NCI-H460 (cell line): ENCODE data around the gene CTXN1. TPM values are rescaled to one million over a fixed set of nuclear protein-coding genes. Genes with fewer than 3 reads are reported as not detected.
"Not testable (repeated sequence)": the region's sequence is repeated elsewhere in the genome, so short reads cannot be mapped to it uniquely, and the experiment has no call there.

ENCODE experiments used
- DNase-seq: peaks from one replicate; pipeline ENCODE4 v3.0.0-alpha.2; 2016; ENCODE audit warnings: low read depth; ENCODE audit errors: extremely low read depth
- total RNA-seq: library from RNA; depleted of rRNA; stranded (reverse); fragments of >200 nt; shearing (Covaris generic); gene quantifications from 2 replicates; pipeline ENCODE4 v1.2.3, GENCODE V29; 2014

Gene CTXN1
- total RNA-seq, 1 experiment from 2014 or later: 1.7 TPM

DNA sequence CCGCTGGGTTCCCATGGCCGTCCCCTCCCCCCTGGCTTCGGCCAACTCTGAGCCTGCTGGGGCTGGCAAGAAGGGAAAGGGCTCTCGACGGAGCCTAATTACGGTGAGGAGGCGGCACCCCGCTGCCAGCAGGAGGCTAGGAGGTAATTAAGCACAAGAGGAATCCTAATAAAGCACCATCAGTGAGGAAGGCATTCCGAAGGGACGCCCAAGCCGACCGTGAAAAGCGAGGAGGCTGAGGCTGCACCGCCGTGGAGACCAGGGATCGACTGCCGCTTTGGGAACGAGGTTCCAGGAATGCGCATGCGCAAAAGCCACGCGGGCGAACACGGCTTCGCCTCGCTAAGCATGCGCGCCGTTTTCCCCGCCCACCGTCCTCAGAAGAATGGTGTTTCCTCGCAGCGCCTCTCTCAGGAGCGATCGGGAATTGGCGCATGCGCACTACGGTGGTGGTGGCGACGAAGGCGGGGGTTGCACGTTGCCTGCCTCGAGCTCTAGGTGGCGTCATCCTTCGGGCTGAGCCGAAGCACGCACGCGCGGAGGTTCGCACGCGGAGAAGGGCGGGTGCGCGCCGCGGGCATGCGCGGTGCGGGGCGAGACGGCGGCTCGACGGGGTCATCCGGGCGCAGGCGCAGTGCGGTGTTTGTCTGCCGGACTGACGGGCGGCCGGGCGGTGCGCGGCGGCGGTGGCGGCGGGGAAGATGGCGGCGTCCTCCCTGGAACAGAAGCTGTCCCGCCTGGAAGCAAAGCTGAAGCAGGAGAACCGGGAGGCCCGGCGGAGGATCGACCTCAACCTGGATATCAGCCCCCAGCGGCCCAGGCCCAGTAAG is 22.5 kb downstream of the CTXN1 start, which contains the start of gene MAP2K7:
MAP2K7 (plus strand) TSS at position 634 of the 830 bp plus-strand sequence; CDS start at position 702, 68 bp downstream.
- peak; percentile 97 for DNase-seq

DNA sequence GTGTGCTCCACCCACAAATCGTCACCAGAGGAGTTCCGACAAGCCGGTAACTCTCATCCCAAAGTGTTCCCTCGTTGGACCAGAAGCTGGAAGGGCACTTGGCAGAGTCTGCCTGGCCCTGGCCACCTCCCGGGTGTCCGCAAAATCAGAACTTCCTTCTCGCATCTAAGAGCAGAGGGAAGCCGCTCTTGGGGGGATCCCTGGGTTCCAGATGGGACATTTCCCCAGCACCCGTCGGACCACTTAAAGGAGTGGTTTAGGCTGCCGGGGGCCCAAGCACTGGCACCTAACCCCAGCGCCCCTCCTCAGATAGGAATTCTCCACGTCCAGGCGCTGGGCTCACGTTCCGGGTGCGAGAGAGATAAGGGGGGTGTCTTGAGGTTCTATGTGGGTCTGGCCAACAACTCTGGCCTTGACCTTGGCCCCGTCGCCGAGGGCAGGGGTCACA is 23.1 kb downstream of the CTXN1 start:
- DNase-seq: no peak

DNA sequence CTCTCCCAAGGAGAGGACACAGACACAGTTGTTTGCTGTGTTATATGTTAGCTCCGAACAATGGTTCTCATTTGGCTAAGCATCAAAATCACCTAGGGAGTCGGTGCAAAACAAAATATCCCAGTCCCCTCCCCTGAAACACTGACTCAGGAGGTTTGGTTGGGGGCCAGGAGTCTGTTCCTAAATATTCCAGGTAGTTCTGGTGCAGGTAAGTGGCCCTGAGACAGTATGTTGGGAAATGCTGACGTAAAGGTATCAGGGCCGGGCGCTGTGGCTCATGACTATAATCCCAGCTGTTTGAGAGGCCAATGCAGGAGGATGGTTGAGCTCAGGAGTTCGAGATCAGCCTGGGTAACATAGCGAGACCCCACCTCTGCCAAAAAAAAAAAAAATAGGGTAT is 24.6 kb downstream of the CTXN1 start:
- no peak for DNase-seq

DNA sequence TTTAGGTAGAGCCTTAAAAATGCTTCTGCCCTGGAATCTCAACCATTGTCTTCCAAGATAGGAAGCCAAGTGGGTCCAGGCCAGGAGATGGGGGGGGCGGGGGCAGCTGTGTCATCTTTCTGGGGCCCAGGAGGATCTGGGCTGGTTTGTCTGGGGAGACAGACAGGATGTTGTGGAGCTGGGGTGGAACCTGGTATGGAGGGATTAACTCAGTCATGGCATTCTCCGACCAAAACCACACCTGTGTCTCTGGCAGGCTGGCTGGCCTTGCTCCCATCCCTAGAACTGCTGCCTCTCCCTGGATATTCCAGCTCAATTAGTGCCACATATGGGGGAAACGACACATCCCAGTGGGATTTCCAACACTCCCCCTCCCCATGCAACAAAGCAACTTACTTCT is 25.0 kb downstream of the CTXN1 start:
- no peak for DNase-seq

DNA sequence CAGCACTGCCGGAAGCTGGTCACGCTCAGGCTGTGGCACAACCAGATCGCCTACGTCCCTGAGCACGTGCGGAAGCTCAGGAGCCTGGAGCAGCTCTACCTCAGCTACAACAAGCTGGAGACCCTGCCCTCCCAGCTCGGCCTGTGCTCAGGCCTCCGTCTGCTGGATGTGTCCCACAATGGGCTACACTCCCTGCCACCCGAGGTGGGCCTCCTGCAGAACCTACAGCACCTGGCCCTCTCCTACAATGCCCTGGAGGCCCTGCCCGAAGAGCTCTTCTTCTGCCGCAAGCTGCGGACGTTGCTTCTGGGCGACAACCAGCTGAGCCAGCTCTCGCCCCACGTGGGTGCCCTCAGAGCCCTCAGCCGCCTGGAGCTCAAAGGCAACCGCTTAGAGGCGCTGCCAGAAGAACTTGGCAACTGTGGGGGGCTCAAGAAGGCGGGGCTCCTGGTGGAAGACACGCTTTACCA is 25.5 kb downstream of the CTXN1 start:
- DNase-seq: no peak

GRCh38 chr19:7899751-7900378 is 26.1 kb downstream of the CTXN1 start:
- no peak for DNase-seq

- no peak for DNase-seq
Observed at GRCh38 chr19:7898967-7899366, 27.0 kb downstream of the CTXN1 start.

DNA sequence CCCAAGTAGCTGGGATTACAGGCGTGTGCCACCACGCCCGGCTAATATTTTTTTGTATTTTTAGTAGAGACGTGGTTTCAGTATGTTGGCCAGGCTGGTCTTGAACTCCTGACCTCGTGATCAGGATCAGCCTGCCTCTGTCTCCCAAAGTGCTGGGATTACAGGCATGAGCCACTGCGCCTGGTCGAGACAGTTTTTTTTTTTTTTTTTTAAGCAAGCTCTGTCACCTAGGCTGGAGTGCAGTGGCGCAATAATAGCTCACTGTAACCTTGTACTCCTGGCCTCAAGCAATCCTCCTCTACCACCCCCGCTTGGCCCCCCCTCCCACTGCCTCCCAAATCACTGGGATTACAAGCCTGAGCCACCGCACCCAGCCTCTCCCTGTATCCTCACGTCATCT is 28.6 kb downstream of the CTXN1 start:
- no peak for DNase-seq

GRCh38 chr19:7895565-7895964 is 30.4 kb downstream of the CTXN1 start:
- no peak for DNase-seq

DNA sequence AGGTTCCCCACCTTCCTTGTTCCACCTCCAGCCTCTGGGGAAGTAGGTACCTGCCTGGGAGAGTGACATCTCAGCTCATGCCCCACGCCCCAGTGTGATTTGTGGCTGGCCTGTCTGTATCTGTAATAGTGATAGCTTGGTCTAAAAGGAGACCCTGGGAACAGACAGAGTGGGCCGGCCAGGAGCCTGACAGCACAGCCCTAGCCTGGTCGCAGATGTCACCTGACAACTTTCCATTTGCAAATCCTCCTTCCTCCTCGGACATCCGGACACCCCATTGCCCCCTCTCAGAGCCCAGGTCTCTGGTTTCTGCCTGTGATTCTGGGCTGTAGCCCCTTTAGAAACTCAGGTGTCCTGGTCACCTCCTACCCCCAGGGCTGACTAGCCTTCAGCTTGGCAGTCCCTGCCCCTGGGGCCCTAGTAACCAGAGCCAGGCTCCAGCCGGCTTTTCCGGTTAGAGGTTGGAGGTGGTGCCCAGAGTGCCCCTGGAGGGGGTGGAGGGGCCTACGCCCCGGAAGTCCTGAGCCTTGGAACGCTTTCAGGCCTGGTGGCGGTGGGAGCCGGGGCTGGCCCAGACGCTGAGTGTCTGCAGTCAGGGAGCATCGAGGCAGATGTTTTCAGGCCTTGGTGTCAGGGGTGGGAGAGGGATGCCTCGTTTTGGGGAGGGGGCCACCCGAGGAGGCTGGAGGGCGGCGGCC is 31.2 kb downstream of the CTXN1 start:
- DNase-seq: no peak

GRCh38 chr19:7893362-7894101 is 32.4 kb downstream of the CTXN1 start:
- DNase-seq: not testable (repeated sequence)

DNA sequence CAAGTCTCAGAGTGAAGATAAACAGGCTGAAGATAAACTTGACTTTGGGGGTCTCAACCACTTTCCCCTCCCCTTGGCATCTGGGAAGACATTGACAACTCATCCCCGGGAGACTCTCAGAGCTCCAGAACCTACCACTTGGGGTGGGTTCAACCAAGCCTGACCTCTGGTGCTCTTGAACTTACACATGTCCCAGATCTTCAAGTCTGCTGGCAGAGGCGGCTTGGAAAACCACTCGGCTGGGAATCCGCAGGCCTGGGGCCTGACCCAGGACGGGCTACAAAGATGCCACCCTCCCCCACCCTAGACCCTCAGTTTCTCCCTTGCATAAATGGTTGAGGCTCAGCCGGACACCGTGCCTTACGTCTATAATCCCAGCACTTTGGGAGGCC is 37.1 kb downstream of the CTXN1 start:
- no peak for DNase-seq

DNA sequence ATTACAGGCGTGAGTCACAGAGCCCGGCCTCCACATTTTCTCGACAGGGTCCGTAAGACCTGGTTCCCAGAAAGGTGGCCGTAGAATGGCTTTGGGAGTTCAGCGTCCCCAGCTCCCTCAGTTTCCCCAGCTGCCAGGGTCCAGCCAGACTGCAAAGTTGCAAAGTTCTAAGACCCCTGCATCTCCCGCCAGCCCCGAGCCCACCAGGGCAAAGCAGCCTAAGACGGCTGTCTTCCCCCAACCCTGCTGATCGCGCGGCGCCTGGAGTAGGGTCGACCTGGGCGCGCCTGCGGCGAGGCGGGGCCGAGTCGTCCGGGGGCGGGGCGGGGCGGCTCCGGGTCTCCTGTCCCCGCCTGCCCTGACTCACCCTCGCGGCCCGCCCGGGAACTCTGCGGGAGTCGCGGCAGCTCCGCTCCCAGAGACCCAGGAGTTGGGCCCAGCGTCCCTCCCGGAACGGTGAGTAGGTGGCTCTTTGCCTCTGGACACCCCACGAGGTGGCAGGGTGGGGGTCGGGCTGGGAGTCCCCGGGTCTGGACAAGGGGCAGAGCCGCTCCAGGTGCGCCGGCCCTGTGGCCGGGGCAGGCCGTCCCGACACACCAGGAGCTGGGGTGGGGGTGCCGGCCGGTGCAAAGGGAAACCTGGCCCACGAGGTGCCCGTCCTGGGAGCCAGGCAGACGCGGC is 37.6 kb downstream of the CTXN1 start, which contains the start of gene LRRC8E:
LRRC8E (plus strand) TSS at position 366 of the 681 bp plus-strand sequence. CDS start 7,094 bp downstream, outside the sequence.
- peak; percentile 51 for DNase-seq

DNA sequence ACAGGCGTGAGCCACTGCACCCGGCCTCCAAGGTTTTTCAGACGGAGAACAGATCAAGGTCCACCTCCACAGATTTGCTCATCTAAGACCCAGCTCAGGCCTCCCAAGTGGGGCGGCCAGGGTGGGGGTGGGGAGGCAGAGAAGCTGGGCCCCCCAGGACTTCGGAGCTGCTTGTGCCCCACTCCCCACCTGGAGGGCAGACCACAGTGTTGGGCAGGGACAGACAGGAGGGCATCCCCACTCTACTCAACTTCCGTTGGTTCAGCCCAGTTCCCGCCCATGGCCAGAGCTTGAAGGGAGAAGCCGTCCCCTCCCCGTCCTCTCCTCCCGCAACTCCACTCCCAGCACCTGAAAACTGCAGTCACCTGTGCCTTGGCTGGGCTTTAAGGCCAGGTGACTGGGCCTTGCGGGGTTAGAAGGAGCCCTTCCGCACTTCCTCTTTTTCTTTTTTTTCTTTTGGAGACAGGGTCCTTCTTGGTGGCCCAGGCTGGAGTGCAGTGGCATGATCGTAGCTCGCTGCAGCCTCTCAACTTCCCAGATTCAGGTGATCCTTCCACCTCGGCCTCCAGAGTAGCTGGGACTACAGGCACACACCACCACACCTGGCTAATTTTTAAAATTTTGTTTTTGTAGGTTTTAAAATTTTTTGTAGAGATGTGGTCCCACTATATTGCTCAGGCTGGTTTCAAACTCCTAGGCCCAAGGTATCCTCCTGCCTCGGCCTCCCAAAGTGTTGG is 38.4 kb downstream of the CTXN1 start:
- no peak for DNase-seq

GRCh38 chr19:7885818-7886217 is 40.1 kb downstream of the CTXN1 start:
- no peak for DNase-seq

- no peak for DNase-seq
Observed at GRCh38 chr19:7883796-7884570, 42.0 kb downstream of the CTXN1 start.

DNA sequence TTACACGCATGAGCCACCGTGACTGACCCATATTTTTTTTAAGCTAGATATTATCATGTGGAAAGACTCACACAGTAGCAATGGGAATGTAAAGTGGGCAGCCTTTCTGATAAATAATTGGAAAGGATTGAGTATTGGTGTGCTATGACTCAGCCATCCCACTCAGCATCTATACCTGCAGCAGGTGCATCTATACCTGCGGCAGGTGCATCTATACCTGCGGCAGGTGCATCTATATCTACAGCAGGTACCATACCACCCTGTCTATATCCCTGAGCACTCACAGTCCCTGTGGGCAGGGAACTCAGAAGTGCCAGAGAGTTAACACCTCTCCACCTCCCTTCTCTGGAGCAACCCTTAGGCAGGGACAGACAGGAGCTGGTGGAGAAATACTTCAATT is 42.8 kb downstream of the CTXN1 start:
- no peak for DNase-seq

DNA sequence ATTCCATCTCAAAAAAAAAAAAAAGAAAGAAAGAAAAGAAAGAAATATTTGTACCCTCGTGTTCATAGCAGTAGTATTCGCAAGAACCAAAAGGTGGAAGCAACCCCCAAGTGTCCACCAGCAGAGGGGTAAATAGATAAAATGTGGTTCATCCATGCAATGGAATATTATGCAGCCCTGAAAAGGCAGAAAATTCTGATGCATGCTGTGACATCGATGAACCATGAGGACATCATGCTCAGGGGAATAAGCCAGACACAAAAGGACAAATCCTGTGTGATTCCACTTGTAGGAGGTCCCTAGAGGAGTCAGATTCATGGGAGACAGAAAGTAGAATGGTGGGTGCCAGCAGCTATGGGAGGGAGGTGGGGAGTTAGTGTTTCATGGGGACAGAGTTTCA is 44.0 kb downstream of the CTXN1 start:
- DNase-seq: no peak
